Mammary microvascular endothelial cell (primary cell): ENCODE data around the gene RNU6-1. TPM values are rescaled to one million over a fixed set of nuclear protein-coding genes. Genes with fewer than 3 reads are reported as not detected.

Experiments used
- total RNA-seq: library from RNA; depleted of rRNA; stranded (reverse); fragments of >200 nt; gene quantifications from 2 replicates; pipeline ENCODE4 v1.2.3, GENCODE V29; 2015

RNU6-1 gene
- total RNA-seq: not detected in 2 replicates

GRCh38 chr15:67839929-67840748 lies at the start of gene RNU6-1:
TSS of gene RNU6-1 (minus strand) at chr15:67840045.

GRCh38 chr15:67824976-67825880 lies 14.6 kb downstream of the RNU6-1 start, which contains the start of gene SKOR1:
TSS of gene SKOR1 (plus strand) at chr15:67825509. CDS start at chr15:67825603, 94 bp downstream.

Other genes with a start within 250 kb of the RNU6-1 start
- gene SKOR1, start 14.5 kb downstream of the RNU6-1 start, total RNA-seq: not detected in 2 replicates
- gene PIAS1, start 214.3 kb upstream of the RNU6-1 start, total RNA-seq: 8.0 and 10.3 TPM in 2 replicates